HFFc6 (cell line): Measurements from ENCODE around the gene JMJD6. TPM values are rescaled to one million over a fixed set of nuclear protein-coding genes. Genes with fewer than 3 reads are reported as not detected.

Source experiments
- DNase-seq: peaks from one replicate; pipeline ENCODE4 v3.0.0-alpha.2; 2018
- H3K27ac Mint-ChIP-seq: 2 replicates; pipeline ENCODE4 v1.8.0; 2020; ENCODE audit warnings: mild to moderate bottlenecking, mixed read lengths
- H3K27me3 Mint-ChIP-seq: 2 replicates; pipeline ENCODE4 v1.8.0; 2021; ENCODE audit warnings: mild to moderate bottlenecking, moderate library complexity, mixed read lengths; ENCODE audit not compliant: insufficient read depth
- H3K36me3 Mint-ChIP-seq: 2 replicates; pipeline ENCODE4 v1.8.0; 2021; ENCODE audit warnings: low read depth, mixed read lengths
- H3K4me1 Mint-ChIP-seq: 2 replicates; pipeline ENCODE4 v1.8.0; 2020; ENCODE audit warnings: low read depth, mixed read lengths
- H3K4me3 Mint-ChIP-seq: 2 replicates; pipeline ENCODE4 v1.8.0; 2020; ENCODE audit warnings: mild to moderate bottlenecking, moderate library complexity, mixed read lengths
- H3K9me3 Mint-ChIP-seq: 2 replicates; pipeline ENCODE4 v1.8.0; 2020; ENCODE audit warnings: mild to moderate bottlenecking, mixed read lengths
- total RNA-seq, 6 experiments: library from RNA; stranded (reverse); fragmentation: NEBNext Ultra II Directional; extraction: Animal tissue kit (Norgen Biotek cat#: 25700); gene quantifications; 2 replicates in 1 of 6; 3 replicates in 5 of 6; pipeline ENCODE4 v1.2.3, GENCODE V29; 2021
- TF ChIP-seq, protein P1 (sequence below): fragments of 200-600 bp; sonication (generic); IDR thresholded peaks from 2 replicates; pipeline ENCODE4 v1.5.0; 2021; ENCODE audit warnings: antibody characterized with exemption, mild to moderate bottlenecking

The JMJD6 gene
- total RNA-seq, 6 experiments from 2014 or later: 32.9 to 44.3 (median 37.3) TPM

DNA sequence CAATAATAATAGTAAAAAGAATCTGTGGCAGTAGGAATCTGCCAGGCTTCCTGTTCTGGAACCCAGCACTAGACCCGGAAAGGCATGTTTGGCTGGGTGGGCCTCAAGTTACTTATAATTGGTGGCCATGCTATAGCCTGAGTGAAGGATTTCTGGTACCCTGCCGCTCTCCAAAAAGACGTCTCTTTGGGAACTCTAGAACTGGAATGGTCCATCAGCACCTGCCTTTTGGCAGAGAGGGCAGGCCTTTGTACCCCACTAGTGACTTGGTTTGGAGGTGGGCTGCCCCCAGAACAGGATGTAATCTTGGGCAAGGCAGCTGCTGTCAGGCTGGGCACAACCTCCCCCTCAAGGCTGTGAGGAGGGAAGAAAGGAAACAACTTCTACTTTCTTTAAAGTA lies 53.5 kb downstream of the JMJD6 start:
- Mint-ChIP-seq H3K4me3 (peak overlapping the region; percentile 95; the same call in 1 of the 2 replicates), H3K27me3 (peaks cover 11% of the 10 kb centered on the region), H3K9me3 (no peaks in the 10 kb centered on the region; the same call in 1 of the 2 replicates), H3K27ac (peak overlapping the region; percentile 88), H3K4me1 (peaks cover 58% of the 10 kb centered on the region), H3K36me3 (peaks cover 16% of the 10 kb centered on the region)
- TF ChIP-seq, protein P1, sequence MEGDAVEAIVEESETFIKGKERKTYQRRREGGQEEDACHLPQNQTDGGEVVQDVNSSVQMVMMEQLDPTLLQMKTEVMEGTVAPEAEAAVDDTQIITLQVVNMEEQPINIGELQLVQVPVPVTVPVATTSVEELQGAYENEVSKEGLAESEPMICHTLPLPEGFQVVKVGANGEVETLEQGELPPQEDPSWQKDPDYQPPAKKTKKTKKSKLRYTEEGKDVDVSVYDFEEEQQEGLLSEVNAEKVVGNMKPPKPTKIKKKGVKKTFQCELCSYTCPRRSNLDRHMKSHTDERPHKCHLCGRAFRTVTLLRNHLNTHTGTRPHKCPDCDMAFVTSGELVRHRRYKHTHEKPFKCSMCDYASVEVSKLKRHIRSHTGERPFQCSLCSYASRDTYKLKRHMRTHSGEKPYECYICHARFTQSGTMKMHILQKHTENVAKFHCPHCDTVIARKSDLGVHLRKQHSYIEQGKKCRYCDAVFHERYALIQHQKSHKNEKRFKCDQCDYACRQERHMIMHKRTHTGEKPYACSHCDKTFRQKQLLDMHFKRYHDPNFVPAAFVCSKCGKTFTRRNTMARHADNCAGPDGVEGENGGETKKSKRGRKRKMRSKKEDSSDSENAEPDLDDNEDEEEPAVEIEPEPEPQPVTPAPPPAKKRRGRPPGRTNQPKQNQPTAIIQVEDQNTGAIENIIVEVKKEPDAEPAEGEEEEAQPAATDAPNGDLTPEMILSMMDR: no peak
- no peak for DNase-seq

DNA sequence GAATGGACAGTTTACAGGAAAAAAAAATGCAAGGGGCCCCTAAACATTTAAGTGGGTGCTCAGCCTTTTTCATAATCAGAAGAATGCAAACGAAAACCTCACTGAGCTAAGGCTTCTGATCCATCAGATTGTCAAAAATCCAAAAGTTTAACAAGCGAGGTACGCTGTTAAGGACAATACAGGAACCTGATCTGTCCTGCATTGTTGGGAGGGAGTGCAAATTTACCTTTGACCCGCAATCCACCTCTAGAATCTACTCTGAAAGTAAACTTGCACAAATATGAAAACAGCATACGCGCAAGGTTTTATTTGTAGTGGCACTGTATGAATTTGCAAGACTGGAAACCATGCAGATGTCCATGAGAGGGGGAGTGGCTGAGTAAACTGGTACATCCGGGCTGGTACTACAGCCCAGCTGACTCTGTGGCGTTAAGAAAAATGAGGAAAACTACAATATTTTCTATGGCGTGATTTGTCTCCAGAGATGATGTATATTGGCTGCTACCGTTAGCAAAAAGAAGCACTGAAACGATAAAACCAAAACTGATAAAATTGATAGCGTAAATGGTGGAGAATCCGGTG lies 54.0 kb downstream of the JMJD6 start:
- H3K36me3 Mint-ChIP-seq: peaks cover 16% of the 10 kb centered on the region
- TF ChIP-seq, protein P1: no peak
- peak overlapping the region; percentile 88 for H3K27ac Mint-ChIP-seq
- H3K27me3 Mint-ChIP-seq: peaks cover 11% of the 10 kb centered on the region
- DNase-seq: no peak
- H3K9me3 Mint-ChIP-seq: no peaks in the 10 kb centered on the region; the same call in 1 of the 2 replicates
- H3K4me1 Mint-ChIP-seq: peaks cover 59% of the 10 kb centered on the region
- H3K4me3 Mint-ChIP-seq: peak overlapping the region; percentile 95

DNA sequence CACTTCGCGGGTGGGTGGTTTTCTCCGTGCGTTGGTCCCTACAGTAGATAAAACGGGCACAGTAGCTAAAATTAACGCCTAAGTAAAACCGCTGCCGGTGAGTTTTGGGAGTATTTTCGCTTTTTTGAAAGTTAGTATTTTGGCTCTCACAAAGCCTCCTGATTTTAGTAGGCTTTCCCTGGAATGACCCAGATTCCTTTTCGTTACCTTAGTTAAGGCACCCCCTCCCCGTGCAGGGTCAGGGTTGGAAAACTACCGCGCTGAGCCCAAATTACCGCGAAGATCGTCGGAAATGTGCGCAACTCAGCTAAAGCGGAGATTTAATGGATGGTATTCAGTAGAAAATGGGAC lies 54.5 kb downstream of the JMJD6 start:
- peaks cover 11% of the 10 kb centered on the region for H3K27me3 Mint-ChIP-seq
- H3K36me3 Mint-ChIP-seq: peaks cover 16% of the 10 kb centered on the region
- TF ChIP-seq, protein P1: no peak
- H3K4me3 Mint-ChIP-seq: peak overlapping the region; percentile 95
- peaks cover 59% of the 10 kb centered on the region for H3K4me1 Mint-ChIP-seq
- H3K27ac Mint-ChIP-seq: peak overlapping the region; percentile 88
- no peak for DNase-seq
- H3K9me3 Mint-ChIP-seq: no peaks in the 10 kb centered on the region; the same call in 1 of the 2 replicates

DNA sequence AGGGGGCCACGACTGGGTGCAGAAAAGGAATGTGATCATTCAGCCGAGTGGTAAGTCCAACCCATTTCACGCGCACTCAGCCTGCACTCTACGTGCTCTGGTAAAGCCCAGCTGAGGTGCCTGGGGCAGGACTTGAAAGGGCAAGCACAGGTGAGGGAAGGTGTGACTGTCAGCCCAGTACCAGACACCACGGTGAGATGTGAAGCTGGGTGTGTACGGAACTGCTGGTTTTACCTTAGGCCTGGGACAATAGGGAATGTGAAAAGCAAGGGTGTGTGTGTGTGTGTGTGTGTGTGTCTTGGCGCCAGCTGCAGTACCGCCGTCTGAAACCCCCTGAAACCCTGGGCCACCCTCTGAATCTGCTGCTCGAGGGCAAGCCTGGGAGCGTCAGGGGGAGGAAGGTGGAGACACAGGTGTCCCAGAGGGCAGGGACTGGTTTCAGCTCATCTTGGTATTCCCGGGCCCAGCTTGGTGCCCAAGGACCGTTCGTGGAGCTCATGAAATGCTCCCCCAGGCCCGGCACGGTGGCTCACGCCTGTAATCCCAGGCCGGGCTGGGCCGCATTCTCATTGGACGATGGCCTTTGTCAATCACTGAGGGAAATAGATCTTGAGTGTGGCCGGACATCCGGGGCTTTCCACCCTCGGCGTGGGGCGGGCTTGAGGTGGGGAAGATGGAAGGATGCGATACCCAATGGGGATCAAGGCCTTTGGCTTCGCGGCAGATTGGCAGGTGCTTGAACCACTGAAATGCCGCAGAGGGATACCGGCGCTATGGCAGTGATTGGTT lies 55.1 kb downstream of the JMJD6 start:
- Mint-ChIP-seq H3K4me1 (peaks cover 59% of the 10 kb centered on the region), H3K27ac (peak overlapping the region; percentile 89), H3K4me3 (peak overlapping the region; percentile 95), H3K36me3 (peaks cover 16% of the 10 kb centered on the region), H3K9me3 (no peaks in the 10 kb centered on the region; the same call in 1 of the 2 replicates), H3K27me3 (peaks cover 13% of the 10 kb centered on the region)
- peak; percentile 100 for DNase-seq
- TF ChIP-seq, protein P1: no peak

GRCh38 chr17:76670718-76671122 lies 55.7 kb downstream of the JMJD6 start:
- Mint-ChIP-seq H3K27me3 (peaks cover 13% of the 10 kb centered on the region), H3K4me1 (peaks cover 59% of the 10 kb centered on the region), H3K9me3 (no peaks in the 10 kb centered on the region; the same call in 1 of the 2 replicates), H3K4me3 (peak overlapping the region; percentile 95), H3K36me3 (peaks cover 16% of the 10 kb centered on the region), H3K27ac (peak overlapping the region; percentile 89)
- TF ChIP-seq, protein P1: no peak
- no peak for DNase-seq
